AG10803 (cell line): Measurements from ENCODE around the gene YTHDF1.

Experiments
- DNase-seq: peaks from one replicate; pipeline ENCODE4 v3.0.0; 2010; ENCODE audit warnings: low read depth
- H3K4me3 ChIP-seq: 2 replicates; pipeline ENCODE4 v1.5.1; 2011; ENCODE audit warnings: mild to moderate bottlenecking, low read length, control low read depth
- TF ChIP-seq, protein P1 (sequence below): conservative IDR thresholded peaks from 2 replicates; pipeline ENCODE4 v1.5.1; 2011; ENCODE audit warnings: mild to moderate bottlenecking, low read length, control low read depth, inconsistent platforms

Gene YTHDF1

GRCh38 chr20:63147532-63147931 lies 68.4 kb downstream of the YTHDF1 start:
- no peak overlapping the region for H3K4me3 ChIP-seq
- no peak for DNase-seq

More at GRCh38 chr20:63147532-63147931, 68.4 kb downstream of the YTHDF1 start:
- TF ChIP-seq, protein P1, sequence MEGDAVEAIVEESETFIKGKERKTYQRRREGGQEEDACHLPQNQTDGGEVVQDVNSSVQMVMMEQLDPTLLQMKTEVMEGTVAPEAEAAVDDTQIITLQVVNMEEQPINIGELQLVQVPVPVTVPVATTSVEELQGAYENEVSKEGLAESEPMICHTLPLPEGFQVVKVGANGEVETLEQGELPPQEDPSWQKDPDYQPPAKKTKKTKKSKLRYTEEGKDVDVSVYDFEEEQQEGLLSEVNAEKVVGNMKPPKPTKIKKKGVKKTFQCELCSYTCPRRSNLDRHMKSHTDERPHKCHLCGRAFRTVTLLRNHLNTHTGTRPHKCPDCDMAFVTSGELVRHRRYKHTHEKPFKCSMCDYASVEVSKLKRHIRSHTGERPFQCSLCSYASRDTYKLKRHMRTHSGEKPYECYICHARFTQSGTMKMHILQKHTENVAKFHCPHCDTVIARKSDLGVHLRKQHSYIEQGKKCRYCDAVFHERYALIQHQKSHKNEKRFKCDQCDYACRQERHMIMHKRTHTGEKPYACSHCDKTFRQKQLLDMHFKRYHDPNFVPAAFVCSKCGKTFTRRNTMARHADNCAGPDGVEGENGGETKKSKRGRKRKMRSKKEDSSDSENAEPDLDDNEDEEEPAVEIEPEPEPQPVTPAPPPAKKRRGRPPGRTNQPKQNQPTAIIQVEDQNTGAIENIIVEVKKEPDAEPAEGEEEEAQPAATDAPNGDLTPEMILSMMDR, result no peak
